Measurements from ENCODE around the gene MACF1.
"Not testable (repeated sequence)": the region's sequence is repeated elsewhere in the genome, so short reads cannot be mapped to it uniquely, and the experiment has no call there.

MACF1 gene

DNA sequence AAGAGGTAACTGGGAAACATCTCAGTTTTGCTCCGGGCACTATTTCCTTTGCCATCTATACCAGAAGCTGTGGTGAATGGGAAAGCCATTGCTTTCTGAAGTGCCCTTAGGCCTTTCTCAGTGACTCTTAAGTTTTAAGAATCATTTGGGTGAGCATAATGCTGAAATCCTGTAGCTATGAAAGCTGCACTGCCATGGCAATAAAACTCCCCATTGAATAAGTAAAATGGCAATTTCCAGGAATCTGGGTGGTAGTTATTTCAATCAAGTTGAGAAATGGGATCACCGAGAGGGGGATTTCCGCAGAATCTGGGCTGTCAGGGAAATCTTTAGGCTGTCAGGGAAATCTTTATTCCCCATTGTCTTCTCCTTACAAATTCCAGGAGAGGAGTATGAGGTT lies 26.8 kb upstream of the MACF1 start:
- DNase-seq, result no peak

DNA sequence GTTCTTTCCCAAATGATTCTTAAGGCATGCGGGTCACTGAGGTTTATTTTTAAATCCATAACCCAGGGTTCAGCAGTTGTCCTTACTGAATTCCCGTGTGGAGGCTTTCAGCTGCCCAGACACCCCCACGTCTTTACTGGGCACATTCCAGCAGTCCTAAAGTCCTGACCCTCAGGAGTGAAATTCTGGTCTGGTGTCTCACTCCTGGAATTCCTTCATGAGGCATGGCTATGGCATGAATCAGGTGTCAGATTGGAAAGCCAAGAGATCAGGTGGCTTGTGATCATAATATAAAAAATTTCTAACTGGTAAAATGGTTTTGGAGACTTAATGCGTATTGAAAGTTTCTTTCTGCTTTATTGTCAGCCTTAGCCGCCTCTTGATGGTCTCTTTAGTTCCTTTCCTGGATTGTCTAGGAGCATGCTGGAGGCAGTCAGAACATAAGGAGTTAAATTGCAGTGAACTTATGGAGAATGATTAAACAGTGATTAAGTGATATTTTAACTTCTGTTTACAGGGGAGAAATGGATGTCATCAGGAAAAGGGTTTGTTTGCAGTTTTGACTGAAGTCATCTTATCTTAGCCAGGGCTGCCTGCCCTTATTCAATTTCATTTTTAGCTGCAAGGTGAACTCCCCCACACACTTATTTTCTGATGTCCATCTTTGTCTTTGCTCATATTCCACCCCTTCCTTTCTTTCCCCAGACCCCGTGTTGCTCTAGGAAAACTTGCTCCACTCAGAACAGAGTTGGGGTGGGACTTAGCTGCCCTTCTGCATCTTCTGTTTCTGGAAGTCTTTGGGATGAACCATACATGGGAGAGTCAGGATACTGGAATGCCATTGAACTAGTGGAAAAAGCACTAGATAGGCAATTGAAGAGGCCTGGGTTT lies 25.7 kb upstream of the MACF1 start:
- no peak for DNase-seq

DNA sequence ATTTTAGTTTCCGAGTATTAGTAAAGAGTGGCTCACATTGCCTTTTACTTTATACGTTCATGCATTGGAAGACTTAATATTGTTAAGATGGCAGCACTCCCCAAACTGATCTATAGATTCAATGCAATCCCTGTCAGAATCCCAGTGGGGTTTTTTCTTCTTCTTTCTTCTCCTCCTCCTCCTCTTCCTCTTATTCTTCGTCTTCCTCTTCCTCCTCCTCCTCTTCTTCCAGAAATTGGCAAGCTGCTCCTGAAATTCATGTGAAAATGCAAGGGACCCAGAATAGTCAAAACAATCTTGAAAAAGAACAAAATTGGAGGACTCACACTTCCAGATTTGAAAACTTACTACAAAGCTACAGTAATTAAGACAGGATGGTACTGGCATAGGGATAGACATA lies 23.2 kb upstream of the MACF1 start:
- no peak for DNase-seq

DNA sequence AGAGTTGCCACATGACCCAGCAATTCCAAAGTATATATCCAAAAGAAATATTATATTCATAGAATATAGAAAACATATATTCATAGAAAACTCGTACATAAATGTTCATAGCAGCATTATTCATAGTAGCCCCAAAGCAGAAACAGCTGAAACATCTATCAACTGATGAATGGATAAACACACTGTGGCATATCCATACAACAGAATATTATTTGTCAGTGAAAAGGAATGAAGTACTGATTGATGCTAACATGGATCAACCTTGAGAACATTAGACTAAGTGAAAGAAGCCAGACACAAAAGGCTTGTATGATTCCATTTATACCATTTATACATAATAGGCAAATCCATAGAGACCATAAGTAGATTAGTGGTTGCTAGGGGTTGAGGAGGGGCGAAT lies 21.7 kb upstream of the MACF1 start:
- DNase-seq, result no peak

DNA sequence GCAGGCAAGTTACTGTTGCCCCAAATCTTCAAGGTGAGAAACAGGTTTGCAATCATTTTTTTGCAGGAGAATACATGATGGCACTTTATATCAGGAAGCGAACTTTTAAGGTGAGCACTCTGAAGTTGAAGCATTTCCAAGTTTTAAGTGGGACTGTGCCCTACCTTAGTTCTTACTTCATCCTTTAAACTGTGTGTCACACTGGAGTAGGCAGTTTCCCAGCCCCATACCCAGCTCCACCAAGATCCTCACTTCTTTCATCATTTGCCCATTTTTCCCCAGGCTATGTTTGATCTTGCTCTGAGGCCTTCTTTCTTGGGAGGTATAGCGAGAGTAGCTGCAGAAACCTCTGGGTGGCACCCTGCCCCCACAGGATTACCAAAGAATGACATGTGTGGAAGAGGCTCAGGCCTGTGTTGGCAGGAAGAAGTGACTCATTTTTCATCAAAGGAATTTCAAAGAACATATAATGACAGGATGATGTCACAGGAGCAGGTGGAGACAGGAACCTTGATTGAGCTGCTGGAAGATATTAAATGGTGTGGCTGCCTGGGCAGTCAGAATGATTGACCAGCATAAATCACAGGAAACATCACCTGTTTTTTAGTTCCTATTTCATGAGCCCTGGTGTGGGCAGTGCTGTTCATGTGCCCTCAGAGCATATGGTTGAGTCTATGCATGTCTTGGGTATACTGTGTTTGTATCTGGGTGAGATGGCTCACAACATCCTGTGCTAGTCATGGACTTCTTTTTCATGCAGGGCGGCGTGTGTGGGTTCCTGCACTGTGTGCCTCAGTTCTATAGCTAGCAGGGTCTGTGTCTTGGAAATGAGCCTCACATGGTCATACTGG lies 20.8 kb upstream of the MACF1 start:
- DNase-seq, result peak in 1 of 14 donors; percentile 20

DNA sequence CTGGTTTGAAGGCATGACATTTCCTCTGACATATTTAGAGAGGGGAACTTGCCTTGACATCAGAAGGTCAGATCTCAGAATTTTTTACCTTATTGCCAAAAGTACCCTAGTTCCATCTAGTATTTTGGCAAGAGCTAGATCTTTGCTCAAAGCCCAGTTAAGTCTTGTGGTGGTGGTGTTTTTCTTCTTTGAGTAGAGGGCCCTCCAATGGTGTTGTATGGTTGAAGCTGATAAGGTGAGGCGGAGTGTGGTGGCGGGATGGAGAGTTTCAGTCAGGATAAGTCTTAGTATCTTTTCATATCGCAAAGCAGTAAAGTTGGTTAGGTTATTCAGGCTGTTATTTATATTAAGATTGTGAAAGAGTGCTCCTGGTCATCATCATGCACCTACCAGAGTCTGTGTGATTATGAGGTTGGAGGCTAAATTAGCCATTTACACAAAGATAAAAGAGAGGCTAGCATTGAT lies 20.1 kb upstream of the MACF1 start:
- DNase-seq, result no peak

DNA sequence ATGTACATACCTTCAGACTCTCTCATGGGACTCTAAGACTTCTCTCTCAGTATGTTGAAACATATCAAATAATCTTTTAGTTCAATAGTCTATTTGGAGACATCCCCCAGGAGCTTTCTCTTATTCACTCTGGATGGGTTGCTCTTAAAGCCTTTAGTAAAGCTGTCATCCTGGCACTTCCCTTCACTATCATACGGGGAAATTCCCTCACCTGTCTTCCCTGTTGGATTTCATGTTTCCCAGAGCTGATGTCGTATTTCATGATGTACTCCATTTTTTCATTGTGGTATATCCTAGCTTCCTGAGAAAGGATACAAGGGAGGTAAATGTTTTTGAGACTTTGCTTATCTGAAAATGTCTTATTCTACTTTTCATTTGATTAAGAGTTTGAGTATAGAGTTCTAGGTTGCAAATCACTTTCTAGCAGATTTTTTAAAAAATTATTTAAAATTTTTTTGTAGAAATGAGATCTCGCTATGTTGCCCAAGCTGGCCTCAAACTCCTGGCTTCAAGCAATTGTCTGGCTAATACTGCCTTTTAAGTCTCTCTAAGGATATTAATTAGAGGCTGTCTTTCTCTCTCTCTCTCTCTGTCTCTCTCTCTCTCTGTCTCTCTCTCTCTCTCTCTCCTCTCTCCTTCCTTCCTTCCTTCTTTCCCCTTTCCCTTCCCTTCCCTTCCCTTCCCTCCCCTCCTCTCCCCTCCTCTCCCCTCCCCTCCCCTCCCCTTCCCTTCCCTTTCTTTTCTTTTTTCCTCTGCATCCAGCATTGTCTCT lies 17.0 kb upstream of the MACF1 start:
- DNase-seq, result no peak

DNA sequence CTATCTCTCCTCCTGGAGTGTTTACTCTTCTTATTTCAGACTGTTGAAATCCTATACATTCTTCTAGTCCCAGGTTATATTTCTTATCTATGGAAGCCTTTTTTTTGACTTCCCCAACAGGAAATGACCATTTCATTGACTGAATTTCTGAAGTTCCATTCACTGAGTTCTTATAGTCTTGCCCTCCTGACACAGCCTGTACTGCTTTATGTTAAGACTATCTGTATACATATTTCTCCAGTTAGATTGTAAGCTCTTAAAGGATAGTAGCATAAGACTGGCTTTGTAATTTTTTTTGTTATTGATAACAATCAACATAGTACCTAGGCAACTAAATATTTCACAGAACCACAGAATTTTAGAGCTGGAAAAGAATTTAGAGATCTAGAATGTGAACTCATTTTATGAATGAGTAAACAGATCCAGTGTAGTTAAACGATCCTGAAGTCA lies 14.9 kb upstream of the MACF1 start:
- no peak for DNase-seq

DNA sequence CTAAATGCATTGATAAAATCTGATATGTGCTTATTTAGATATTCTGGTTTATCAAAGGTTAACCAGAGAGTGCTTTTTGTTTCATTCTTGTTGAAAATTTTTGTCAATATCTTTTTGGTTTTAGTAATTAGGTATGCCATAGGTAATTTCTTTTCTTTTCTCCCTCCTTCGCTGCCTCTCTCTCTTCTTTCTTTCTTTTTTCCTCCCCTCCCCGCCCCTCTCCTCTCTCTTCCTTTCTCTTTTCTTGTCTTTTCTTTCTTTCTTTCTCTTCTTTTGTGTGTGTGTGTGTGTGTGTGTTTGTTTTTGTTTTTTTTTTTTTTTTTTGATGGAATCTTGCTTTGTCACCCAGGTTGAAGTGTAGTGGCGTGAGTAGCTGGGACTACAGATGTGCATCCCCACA lies 14.4 kb upstream of the MACF1 start:
- DNase-seq, result no peak

DNA sequence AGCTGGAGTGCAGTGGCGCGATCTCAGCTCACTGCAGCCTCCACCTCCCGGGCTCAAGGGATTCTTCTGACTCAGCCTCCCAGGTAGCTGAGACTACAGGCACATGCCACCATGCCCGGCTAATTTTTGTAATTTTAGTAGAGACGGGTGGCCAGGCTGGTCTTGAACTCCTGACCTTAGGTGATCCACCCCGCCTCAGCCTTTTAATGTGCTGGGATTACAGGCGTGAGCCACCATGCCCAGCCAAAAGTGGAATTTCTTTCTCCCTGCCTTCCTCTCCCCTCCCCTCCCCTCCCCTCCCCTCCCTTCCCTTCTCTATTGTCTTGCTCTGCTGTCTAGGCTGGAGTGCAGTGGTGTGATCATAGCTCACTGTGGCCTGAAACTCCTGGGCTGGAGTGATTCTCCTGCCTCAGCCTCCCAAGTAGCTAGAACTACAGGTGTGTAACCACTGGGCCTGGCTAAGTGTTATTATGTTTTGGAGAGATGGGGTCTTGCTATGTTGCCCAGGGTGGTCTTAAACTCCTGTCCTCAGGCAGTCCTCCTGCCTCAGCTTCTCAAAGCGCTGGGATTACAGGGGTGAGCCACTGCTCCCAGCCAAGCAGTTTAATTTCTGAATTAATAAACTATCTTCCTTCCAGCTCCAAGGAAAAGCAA lies 10.0 kb upstream of the MACF1 start:
- DNase-seq, result no peak

DNA sequence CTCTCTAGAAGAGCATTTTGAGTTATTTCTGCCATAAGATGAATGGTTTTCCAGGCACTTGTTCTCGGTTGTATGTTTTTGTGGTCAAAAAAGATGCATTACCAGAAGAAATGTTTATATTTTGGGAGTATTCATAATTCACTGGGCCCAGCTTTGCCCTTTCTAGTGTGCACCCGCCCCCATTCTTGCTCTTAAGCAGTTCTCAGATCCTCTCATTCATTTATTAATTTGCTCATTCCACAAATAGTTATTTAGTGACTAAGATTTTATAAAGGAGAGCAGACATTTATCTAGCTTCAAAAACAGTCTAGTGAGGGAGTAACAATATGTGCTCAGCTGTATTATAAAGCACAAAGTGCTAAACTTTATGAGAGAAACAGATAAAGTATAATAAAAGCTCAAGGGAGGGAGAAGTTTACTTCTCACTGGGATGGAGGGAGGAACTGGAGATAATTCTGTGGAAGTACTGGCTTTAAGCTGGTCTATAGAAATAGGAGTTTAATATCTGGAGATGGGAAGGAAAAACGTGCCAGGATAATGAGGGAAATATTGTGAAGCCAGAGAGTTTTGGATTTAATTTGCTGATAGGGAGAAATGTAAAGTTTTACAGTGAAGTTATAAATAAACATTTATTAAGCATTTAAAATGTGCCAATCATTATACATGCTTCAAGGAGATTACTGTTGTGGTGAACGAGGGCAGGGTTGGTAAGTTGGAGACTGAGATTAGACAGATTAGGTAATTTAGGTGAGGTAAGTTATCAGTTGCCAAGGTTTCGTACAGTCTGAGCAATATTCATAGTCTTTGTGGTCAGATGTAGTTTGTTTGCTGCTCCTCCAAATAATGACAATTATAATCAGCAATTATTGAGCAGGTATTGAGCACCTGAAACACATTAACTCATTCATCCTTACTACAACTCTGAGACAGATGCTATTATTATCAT lies 9.1 kb upstream of the MACF1 start:
- no peak for DNase-seq

DNA sequence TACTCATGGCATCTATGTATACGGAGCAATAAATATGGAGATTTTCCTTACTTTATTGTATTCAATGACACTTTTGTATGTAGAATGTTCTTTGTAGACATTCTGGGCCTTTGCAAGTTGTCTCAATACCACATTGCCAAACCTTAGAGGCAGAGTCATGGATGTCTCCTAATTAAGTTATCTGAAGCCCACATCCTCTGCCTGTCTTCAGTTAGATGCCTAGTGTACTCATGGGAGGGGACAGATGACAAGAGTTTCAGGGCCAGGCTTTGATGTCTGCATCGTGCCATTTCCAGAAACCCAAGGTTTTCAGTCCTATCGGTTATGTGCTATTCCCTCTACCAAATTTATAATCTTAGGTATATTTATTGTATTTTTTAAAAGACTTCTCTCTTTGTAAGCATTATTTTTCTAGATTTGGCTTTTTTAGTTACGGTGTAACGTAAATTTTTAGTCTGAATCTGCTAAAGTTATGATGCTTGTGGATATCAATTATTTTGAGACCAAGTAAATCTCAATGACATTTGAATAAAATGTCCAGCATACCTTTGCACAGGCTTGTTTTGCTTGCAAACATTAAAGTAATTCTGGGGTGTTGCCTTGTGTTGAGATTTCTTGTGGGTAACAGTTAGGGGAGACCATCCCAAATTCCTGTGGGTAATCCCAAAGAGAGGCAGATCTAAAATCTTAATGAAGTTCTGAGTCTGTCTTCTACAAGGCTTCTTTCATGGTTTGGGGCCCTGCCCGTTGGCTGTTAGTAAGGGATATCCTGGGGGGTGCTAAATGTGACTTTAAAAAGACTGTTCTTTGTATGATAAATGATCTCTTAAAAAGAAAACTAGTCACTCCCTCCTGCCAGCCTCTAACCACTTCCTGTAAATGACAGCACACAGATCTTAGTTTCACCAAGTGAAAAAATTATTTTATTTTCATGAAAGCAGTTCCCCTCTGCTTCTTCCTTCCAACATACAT lies 8.0 kb upstream of the MACF1 start:
- no peak for DNase-seq

DNA sequence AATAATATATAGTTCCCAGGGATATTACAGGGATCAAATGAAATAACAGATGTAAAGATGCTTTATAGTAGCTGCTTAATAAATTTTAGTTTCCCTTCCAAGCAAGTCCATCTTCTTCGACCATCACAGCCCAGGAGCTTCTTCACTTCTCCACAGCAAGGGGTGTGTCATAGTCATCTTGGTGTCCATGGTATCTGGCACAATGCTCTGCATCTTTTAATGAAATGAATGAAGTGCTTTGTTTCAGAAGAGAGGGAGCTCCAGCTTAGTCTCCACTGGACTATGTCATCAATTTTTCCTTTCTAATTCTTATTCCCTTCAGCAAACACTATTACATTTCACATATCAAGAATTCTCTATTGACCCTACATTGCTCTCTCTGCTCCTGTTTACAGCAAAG lies 4.9 kb upstream of the MACF1 start:
- no peak for DNase-seq

DNA sequence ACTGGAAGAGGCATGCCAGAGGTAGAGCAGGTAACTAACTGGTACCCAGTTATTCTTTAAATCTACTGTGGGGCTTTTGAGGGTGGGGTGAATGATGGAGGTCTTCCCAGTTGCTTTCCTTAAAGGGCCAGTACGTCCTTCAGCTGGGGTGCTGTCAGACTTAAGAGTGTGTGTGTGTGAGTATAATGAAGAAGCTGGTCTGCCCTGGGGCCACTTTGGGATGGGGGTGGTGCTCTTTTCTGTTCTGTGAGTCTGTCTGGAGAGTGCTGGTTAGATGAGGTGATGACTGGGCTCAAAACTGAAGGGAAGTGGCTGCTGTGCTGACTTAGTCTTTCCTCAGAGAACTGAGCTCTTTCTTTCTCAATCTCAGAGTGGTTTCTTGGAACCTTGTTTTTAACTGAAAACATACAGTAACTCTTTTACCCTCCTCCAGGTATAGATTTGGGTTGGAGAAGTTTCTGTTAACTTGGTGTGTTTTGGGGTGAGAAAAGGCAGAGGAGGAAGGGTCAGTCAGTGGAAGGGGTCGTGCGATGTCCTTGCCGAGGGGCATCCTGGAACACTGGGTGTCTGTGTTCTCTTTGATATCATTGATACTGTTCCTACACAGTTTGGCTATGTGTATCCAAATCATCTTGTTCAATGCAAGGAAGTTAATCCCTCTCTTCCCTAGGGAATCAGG lies 746 bp downstream of the MACF1 start:
- peak in 11 of 14 donors; percentile 21 to 73 (median 36) for DNase-seq

DNA sequence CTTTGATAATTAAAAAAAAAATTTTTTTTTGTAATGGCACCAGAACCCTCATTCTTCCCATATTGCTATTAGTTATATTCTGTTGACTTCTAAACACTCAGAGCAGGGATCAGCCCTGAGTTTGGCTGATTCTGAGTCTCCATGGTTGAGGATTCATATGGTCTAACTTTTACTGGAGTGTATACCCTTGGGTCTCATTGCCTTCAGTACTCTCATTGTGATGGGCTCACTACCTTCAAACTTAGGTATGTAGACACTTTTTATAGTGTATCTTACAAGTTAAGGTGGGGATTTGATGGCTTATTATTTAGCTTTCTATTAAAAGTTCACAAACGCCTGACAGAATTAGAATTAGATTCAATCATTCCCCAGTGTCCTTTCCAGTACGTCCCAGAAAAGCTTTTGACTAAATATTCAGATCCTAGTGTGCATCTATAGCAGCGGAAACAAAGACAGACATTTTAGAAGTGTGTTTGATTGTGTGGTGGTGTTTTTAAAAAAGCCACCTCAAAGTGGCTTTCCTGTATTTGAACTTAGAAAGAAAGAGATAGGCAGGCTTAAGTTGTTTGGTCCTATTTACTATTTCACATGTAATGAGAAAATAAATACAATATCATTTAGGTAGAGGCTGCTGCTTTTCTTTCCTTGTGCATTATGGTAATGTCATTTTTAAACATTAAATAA lies 1.4 kb downstream of the MACF1 start:
- no peak for DNase-seq

DNA sequence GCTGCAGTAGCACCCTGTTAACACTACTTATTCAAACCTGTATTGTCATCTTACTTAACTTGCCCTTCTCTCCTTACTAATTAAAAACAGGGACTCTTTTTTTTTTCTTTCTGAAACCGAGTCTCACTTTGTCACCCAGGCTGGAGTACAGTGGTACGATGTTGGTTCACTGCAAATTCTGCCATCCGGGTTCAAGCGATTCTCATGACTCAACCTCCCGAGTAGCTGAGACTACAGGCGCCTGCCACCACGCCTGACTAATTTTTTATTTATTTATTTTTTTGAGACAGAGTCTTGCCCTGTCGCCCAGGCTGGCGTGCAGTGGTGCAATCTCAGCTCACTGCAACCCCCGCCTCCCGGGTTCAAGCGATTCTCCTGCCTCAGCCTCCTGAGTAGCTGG lies 3.9 kb downstream of the MACF1 start:
- DNase-seq, result not testable (repeated sequence)

DNA sequence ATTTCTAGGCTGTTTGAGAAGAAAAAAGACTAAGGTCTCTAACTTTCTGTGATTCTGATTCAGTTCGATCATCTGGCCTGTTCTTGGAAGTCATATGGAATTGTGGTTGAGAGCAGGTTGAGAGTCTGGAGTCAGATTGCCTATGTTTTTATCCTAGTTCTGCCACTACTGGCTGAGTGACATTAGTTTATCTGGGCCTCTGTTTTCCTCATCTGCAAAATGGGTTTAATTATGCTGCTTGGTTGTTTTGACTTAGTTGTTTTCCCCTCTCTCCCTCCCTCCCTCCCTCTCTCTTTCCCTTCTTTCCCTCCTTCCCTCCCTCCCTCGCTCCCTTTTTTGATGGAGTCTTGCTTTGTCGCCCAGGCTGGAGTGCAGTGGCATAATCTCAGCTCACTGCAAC lies 6.2 kb downstream of the MACF1 start:
- DNase-seq, result no peak

DNA sequence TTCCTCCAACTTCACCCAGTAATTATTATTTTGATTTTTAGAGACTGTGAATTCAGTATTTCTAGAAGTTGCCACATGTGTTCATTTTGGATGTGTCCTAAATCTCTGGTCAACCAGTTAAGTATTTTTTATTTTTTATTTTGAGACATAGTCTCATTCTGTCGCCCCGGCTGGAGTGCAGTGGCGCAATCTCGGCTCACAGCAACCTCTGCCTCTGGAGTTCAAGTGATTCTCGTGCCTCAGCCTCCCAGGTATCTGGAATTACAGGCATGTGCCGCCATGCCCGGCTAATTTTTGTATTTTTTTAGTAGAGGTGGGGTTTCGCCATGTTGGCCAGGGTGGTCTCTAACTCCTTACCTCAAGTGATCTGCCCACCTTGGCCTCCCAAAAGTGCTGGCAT lies 8.0 kb downstream of the MACF1 start:
- DNase-seq, result no peak

Data from C1 segment of cervical spinal cord (tissue), 14 donors.